ENCODE measurements around the gene LMNTD2. TPM values are rescaled to one million over a fixed set of nuclear protein-coding genes. Genes with fewer than 3 reads are reported as not detected.
A peak's percentile ranks its signal among the peaks of the same experiment; 100 is the strongest.

Gene LMNTD2
- total RNA-seq, 4 donors from 2014 or later, result 0.95 to 5.5 (median 1.7) TPM

- no peak for ATAC-seq (ENCODE audit: low FRiP score)
- no peak for DNase-seq (ENCODE audit: low spot score)
- no peak for TF ChIP-seq CTCF (IDR thresholded peaks at IDR 0.05)
These were observed 3.8 kb downstream of the LMNTD2 start for GRCh38 chr11:556662-557256.

- TF ChIP-seq CTCF (IDR thresholded peaks at IDR 0.05), result no peak
- ATAC-seq (ENCODE audit: low FRiP score), result no peak
- no peak for DNase-seq (ENCODE audit: low spot score)
These were observed 4.5 kb downstream of the LMNTD2 start for GRCh38 chr11:555780-556661.

- DNase-seq (ENCODE audit: low spot score) (no peak), ATAC-seq (ENCODE audit: low FRiP score) (no peak)
- TF ChIP-seq CTCF (IDR thresholded peaks at IDR 0.05), result no peak
These were observed 5.2 kb downstream of the LMNTD2 start for GRCh38 chr11:555227-555779.

GRCh38 chr11:554428-555226 is 5.9 kb downstream of the LMNTD2 start:
- no peak for DNase-seq (ENCODE audit: low spot score)
- ATAC-seq (ENCODE audit: low FRiP score), result peak; percentile 33
- TF ChIP-seq CTCF (IDR thresholded peaks at IDR 0.05), result no peak

- no peak for DNase-seq (ENCODE audit: low spot score)
- ATAC-seq (ENCODE audit: low FRiP score), result no peak
- TF ChIP-seq CTCF (IDR thresholded peaks at IDR 0.05), result no peak
These were observed 6.6 kb downstream of the LMNTD2 start for GRCh38 chr11:553988-554340.

- no peak for TF ChIP-seq CTCF (IDR thresholded peaks at IDR 0.05)
- ATAC-seq (ENCODE audit: low FRiP score), result no peak
- DNase-seq (ENCODE audit: low spot score), result no peak
These were observed 7.2 kb downstream of the LMNTD2 start for GRCh38 chr11:553083-553987.
